22Rv1 (cell line): Measurements from ENCODE around the gene ACBD5.

Source experiments
- H3K27ac ChIP-seq: fragments of 450-650 bp; 2 replicates; pipeline ENCODE4 v1.5.1; 2017
- CTCF ChIP-seq: fragments of 450-650 bp; IDR thresholded peaks from 2 replicates; pipeline ENCODE4 v1.5.1; 2017; ENCODE audit warnings: mild to moderate bottlenecking
- ZFX ChIP-seq: fragments of 450-650 bp; IDR thresholded peaks from 2 replicates; pipeline ENCODE4 v1.6.1; 2017; ENCODE audit warnings: antibody characterized with exemption, borderline replicate concordance

The ACBD5 gene

GRCh38 chr10:27235706-27236105 lies 4.9 kb downstream of the ACBD5 start:
- TF ChIP-seq ZFX: no peak
- TF ChIP-seq CTCF: no peak
- H3K27ac ChIP-seq: peak overlapping the region; percentile 19; the same call in 1 of the 2 replicates

DNA sequence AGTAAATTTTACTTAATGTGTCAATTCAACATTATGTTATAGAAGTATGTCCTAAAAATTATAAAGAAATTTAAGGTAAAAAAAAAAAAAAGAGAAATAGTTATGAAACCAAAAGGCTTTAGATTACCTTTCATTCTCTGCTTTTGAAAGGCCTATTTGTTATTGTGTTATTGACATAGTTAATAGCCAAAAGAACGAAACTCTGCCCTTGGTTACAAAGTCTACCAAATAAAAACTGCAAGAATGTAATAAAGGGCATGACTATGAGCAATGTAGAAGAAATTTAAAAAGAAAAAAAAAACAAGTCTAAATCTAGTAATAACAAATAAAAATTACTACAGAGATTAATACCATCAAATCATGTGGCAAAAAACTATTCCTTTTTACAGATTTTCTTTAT lies 10.6 kb downstream of the ACBD5 start:
- H3K27ac ChIP-seq: no peak overlapping the region
- TF ChIP-seq ZFX: no peak
- no peak for TF ChIP-seq CTCF

- no peak for TF ChIP-seq CTCF
- no peak for TF ChIP-seq ZFX
These were observed 14.8 kb downstream of the ACBD5 start for GRCh38 chr10:27225642-27226257.

GRCh38 chr10:27225011-27225590 lies 15.5 kb downstream of the ACBD5 start:
- no peak for TF ChIP-seq ZFX

More at GRCh38 chr10:27225642-27226257, 14.8 kb downstream of the ACBD5 start:
- H3K27ac ChIP-seq: no peak overlapping the region

GRCh38 chr10:27223964-27224363 lies 16.6 kb downstream of the ACBD5 start:
- TF ChIP-seq CTCF (peak; percentile 92), ZFX (no peak)
- H3K27ac ChIP-seq: no peak overlapping the region

More at GRCh38 chr10:27225011-27225590, 15.5 kb downstream of the ACBD5 start:
- no peak overlapping the region for H3K27ac ChIP-seq

- TF ChIP-seq ZFX (no peak), CTCF (no peak)
- H3K27ac ChIP-seq: no peak overlapping the region
These were observed 33.2 kb downstream of the ACBD5 start for GRCh38 chr10:27207350-27207749.

DNA sequence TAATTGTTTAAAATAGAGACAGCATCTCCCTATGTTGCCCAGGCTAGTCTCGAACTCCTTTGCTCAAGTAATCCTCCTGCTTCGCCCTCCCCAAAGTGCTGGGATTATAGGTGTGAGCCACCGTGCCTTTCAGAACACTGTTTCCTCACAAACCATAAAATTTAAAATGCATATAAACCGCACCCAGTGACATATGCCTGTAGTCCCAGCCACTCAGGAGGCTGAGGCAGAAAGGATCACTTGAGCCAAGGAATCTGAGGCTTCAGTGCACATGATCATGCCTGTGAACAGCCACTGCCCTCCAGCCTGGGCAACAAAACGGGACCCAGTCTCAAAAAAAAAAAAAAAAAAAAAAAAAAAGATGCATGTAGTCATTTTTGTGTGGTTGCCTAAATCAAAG lies 36.8 kb downstream of the ACBD5 start:
- TF ChIP-seq CTCF (no peak), ZFX (no peak)
- no peak overlapping the region for H3K27ac ChIP-seq
